AG09319 (cell line): Measurements from ENCODE around the gene LRRTM1.

ENCODE experiments used
- DNase-seq: peaks from one replicate; pipeline ENCODE4 v3.0.0-alpha.2; 2010; ENCODE audit warnings: low read depth; ENCODE audit errors: extremely low read depth
- TF ChIP-seq, protein P1 (sequence below): IDR thresholded peaks from 2 replicates; pipeline ENCODE4 v1.5.1; 2011; ENCODE audit warnings: low read depth, mild to moderate bottlenecking, inconsistent platforms, low read length, moderate library complexity

LRRTM1 gene

DNA sequence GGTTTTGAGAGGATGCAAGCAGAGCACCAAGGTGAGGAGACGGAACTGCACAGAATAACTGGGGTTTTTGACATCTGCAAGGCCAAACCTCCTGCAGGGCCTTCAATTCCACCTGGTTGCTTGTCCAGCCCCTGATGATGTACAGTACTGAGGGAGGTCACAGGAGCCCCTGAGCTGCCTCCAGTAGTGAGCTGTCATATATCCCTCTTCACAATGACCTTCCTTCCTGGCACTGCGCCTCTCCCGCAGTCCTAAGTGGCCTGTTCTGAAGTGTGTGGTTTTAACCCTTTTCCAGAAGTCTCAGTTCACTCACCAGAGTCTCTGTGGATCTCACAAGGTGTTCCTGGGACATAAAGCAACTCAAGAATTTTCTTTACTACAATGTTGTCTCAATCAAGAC is 45.3 kb downstream of the LRRTM1 start:
- DNase-seq, result no peak
- TF ChIP-seq, protein P1, sequence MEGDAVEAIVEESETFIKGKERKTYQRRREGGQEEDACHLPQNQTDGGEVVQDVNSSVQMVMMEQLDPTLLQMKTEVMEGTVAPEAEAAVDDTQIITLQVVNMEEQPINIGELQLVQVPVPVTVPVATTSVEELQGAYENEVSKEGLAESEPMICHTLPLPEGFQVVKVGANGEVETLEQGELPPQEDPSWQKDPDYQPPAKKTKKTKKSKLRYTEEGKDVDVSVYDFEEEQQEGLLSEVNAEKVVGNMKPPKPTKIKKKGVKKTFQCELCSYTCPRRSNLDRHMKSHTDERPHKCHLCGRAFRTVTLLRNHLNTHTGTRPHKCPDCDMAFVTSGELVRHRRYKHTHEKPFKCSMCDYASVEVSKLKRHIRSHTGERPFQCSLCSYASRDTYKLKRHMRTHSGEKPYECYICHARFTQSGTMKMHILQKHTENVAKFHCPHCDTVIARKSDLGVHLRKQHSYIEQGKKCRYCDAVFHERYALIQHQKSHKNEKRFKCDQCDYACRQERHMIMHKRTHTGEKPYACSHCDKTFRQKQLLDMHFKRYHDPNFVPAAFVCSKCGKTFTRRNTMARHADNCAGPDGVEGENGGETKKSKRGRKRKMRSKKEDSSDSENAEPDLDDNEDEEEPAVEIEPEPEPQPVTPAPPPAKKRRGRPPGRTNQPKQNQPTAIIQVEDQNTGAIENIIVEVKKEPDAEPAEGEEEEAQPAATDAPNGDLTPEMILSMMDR, result no peak

DNA sequence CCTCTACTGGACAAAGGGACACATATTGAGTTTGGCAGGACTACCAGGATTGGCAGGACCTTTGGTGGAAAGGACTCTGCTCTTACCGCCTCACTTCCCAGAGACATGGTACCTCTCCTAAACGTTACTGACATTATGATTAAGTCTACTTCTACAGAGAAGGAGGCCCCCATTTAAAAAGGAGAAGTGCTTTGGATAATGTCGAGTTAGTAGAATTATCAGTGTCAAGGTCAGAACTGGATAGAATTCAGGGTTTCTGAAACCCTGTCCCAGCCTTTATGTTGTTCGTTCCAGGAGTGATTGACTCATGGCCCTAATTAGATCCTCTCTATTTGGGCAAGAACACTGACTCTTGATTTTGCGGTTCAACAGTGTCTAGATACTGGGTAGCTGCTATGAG is 45.8 kb downstream of the LRRTM1 start:
- no peak for DNase-seq
- TF ChIP-seq, protein P1, result no peak

DNA sequence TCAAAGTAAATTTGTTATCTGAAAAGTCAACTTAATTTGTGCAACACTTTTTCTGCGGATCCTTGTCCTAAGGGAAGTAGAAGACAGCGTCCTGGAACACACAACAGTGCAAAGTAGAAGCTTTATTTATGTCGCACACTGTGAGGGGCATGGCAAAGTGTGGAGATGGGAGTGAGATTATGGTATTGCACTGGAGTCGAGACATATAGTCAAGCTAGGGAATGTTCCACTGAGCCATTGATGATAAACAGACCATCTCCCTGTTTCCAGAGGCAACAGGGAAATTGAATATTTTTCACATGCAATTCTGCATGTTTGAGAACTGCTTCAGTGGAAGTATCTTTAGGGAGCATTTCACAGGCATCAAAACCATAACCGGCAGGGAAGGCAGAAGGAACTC is 46.2 kb downstream of the LRRTM1 start:
- no peak for DNase-seq
- TF ChIP-seq, protein P1, result no peak

DNA sequence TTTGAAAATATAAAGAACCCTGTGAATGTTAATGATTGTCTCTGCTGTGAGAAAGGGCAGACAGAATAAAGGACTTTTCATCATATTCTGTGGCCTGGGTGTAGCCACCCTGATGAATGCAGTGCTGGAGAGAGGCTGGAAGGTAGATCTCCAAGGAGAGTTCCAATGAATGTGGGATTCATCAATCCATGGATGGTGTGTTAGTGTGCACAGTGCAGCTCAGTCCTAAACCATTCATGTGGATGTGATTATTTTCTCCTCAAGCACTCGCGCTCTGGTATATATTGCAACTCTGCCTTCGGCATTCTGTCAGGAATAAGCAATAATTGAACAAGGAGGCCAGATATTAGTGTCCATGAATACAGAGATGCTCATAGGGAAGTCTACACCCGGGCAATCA is 47.1 kb downstream of the LRRTM1 start:
- TF ChIP-seq, protein P1, result no peak
- DNase-seq, result no peak

DNA sequence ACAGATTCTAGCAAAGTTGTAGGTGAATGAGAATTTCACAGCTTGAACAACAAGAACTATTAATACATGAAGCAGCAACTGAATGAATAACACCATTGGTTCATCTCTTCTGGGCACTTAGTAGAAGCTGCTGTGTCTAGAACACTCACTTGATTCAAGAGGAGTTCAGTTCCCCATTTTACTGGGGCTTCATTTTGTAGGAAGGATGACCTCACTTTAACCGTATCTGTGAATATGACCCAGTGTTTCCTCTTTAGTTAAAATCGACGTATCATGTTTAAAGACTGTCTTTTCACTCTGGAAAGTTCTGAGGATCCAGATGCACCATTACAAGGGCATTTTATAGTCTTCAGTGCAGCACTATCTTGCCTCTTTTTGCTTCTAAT is 47.8 kb downstream of the LRRTM1 start:
- DNase-seq, result no peak
- TF ChIP-seq, protein P1, result no peak

DNA sequence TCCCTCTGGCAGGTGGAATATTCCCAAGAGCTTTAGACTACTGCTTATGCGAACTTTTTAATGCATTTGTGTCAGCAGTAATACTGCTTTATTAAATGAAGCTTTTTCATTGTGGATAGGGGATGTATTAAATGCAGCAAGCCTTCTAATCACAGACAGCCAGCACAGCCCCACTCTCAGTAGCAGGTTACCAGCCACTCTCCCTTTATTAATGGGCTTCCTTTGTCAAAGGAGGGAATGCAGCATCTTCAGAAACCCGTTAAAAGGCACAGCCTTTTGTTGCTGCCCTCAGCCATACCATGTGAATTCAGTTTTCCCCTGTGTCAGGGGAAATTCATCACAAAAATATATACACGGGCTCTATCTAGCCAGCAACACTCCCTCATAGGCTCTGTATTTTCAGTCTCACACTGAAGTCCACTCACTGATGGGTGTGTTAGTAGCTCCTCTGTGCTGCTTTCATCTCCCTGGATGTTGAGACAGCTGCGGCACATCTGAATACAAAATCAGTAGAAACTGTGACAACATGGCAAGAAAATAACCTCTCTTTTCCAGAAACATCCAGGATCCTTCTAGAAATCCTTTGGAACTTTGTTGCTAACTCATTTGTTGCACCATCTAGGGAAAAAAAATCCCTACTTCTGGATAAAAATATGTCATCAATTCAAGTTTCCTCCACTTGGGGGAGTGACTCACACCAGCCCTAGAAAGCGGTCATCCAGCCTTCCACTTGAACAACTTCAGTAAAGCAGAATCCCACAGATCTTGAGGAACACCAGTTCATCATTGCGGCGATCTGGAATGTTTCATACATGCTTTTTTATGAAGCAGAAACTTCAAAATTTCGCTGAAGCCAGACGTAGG is 48.4 kb downstream of the LRRTM1 start:
- TF ChIP-seq, protein P1, result peak; percentile 7
- DNase-seq, result no peak

DNA sequence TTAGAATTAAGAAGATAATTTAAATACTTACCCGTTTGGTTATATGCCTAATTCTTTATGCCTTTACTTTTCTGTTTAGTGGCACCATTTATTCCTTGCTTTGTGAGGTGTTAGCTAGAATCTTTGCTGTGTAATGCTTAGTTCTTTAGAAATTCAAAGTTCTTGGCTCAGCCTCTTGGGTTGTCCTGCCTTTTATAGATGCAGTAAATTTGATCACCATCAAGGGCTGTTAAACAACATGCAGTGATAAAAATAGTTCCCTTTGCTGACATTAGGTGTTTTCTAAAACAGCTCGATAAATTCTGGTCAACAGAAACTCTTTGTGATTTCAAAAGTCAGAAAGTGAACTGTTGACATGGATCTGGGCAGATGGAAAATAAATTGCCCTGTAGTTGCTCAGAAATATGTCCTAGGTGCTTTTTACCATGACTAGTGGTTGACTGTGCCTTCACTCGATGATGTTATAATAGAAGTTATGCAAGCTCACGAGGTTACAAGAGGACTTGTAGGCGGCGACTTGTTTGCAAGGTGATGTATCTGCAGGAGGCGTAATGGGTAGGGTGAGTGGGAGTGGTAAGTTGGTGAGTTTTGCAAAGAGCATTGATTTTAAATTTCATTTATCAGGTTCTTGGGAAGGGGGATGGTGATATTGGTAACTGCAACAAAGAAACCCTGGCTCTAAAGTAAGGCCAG is 52.1 kb downstream of the LRRTM1 start:
- TF ChIP-seq, protein P1, result no peak
- no peak for DNase-seq
